SK-N-SH treated with all-trans-retinoic acid at 6 μM for 48 hours (cell line): ENCODE data around the gene EXOC1.

ENCODE experiments used
- ATAC-seq: fragments of 200-7000 bp; cut with Tn5 transposase; 3 replicates; pipeline ENCODE4 v1.9.1; 2020; ENCODE audit warnings: mild to moderate bottlenecking, moderate library complexity
- BACH2 ChIP-seq: fragments of 250-450 bp; sonication (Bioruptor Pico); IDR thresholded peaks from 2 replicates; pipeline ENCODE4 v1.9.0; 2021; ENCODE audit warnings: mild to moderate bottlenecking, borderline replicate concordance
- CREB5 ChIP-seq: fragments of 250-450 bp; sonication (Bioruptor Pico); IDR thresholded peaks from 2 replicates; pipeline ENCODE4 v1.5.1; 2020; ENCODE audit warnings: low read depth, mild to moderate bottlenecking, moderate library complexity
- CSRNP3 ChIP-seq: fragments of 250-450 bp; sonication (Bioruptor Pico); IDR thresholded peaks from 2 replicates; pipeline ENCODE4 v1.5.1; 2021; ENCODE audit warnings: mild to moderate bottlenecking, moderate library complexity
- ESRRG ChIP-seq: fragments of 250-450 bp; sonication (Bioruptor Pico); IDR thresholded peaks from 2 replicates; pipeline ENCODE4 v1.6.1; 2021; ENCODE audit warnings: mild to moderate bottlenecking
- GLIS3 ChIP-seq: fragments of 250-450 bp; sonication (Bioruptor Pico); IDR thresholded peaks from 2 replicates; pipeline ENCODE4 v1.5.0; 2020; ENCODE audit warnings: mild to moderate bottlenecking, moderate library complexity
- ISL1 ChIP-seq: fragments of 250-450 bp; sonication (Bioruptor Pico); IDR thresholded peaks from 2 replicates; pipeline ENCODE4 v2.1.2; 2022; ENCODE audit warnings: mild to moderate bottlenecking, moderate library complexity
- OSR1 ChIP-seq: fragments of 250-450 bp; sonication (Bioruptor Pico); IDR thresholded peaks from 2 replicates; pipeline ENCODE4 v1.8.0; 2022; ENCODE audit warnings: moderate library complexity, mild to moderate bottlenecking, inconsistent platforms
- POU6F1 ChIP-seq: fragments of 250-450 bp; sonication (Bioruptor Pico); IDR thresholded peaks from 2 replicates; pipeline ENCODE4 v1.8.0; 2021; ENCODE audit warnings: low read depth, mild to moderate bottlenecking, moderate library complexity, borderline replicate concordance
- PPARA ChIP-seq: fragments of 250-450 bp; sonication (Bioruptor Pico); IDR thresholded peaks from 2 replicates; pipeline ENCODE4 v1.5.0; 2020; ENCODE audit warnings: mild to moderate bottlenecking, borderline replicate concordance
- SNAI2 ChIP-seq: fragments of 250-450 bp; sonication (Bioruptor Pico); IDR thresholded peaks from 2 replicates; pipeline ENCODE4 v1.5.0; 2020; ENCODE audit warnings: mild to moderate bottlenecking, moderate library complexity
- TOX ChIP-seq: fragments of 250-450 bp; sonication (Bioruptor Pico); IDR thresholded peaks from 2 replicates; pipeline ENCODE4 v1.8.0; 2021; ENCODE audit warnings: mild to moderate bottlenecking, moderate library complexity, borderline replicate concordance
- TSHZ2 ChIP-seq: fragments of 250-450 bp; sonication (Bioruptor Pico); IDR thresholded peaks from 2 replicates; pipeline ENCODE4 v1.5.0; 2020; ENCODE audit warnings: mild to moderate bottlenecking, moderate library complexity
- ZC3H10 ChIP-seq: fragments of 250-450 bp; sonication (Bioruptor Pico); IDR thresholded peaks from 2 replicates; pipeline ENCODE4 v1.5.1; 2021; ENCODE audit warnings: mild to moderate bottlenecking, moderate library complexity
- ZFP3 ChIP-seq: fragments of 250-450 bp; sonication (Bioruptor Pico); IDR thresholded peaks from 2 replicates; pipeline ENCODE4 v1.5.0; 2020; ENCODE audit warnings: mild to moderate bottlenecking, moderate library complexity
- ZFP30 ChIP-seq: fragments of 450-650 bp; formaldehyde crosslinking; IDR thresholded peaks from 2 replicates; pipeline ENCODE4 v1.5.0; 2022; ENCODE audit warnings: mild to moderate bottlenecking, moderate library complexity
- ZNF565 ChIP-seq: fragments of 450-650 bp; formaldehyde crosslinking; conservative IDR thresholded peaks from 2 replicates; pipeline ENCODE4 v1.5.0; 2020; ENCODE audit warnings: low read depth, mild to moderate bottlenecking, moderate library complexity

The EXOC1 gene

GRCh38 chr4:55820279-55820678, 33.2 kb upstream of the EXOC1 start:
- ATAC-seq, result no peak
- TF ChIP-seq SNAI2, result no peak
- TF ChIP-seq ESRRG (CRISPR knock-in tag), result no peak
- no peak for TF ChIP-seq GLIS3 (CRISPR knock-in tag)
- no peak for TF ChIP-seq ISL1 (CRISPR knock-in tag)
- TF ChIP-seq POU6F1, result no peak
- no peak for TF ChIP-seq CREB5
- TF ChIP-seq ZC3H10 (CRISPR knock-in tag), result no peak
- TF ChIP-seq ZFP3 (CRISPR knock-in tag), result no peak

GRCh38 chr4:55822329-55822728, 31.1 kb upstream of the EXOC1 start:
- ATAC-seq, result no peak
- no peak for TF ChIP-seq ZFP3 (CRISPR knock-in tag)
- TF ChIP-seq ZNF565 (CRISPR knock-in tag), result no peak
- no peak for TF ChIP-seq ZC3H10 (CRISPR knock-in tag)
- TF ChIP-seq ISL1 (CRISPR knock-in tag), result no peak
- no peak for TF ChIP-seq ZFP30 (CRISPR knock-in tag)
- no peak for TF ChIP-seq TOX
- TF ChIP-seq BACH2 (CRISPR knock-in tag), result no peak
- no peak for TF ChIP-seq CREB5
- TF ChIP-seq OSR1 (CRISPR knock-in tag), result no peak

- TF ChIP-seq OSR1 (CRISPR knock-in tag) (no peak), CSRNP3 (CRISPR knock-in tag) (no peak), TSHZ2 (CRISPR knock-in tag) (no peak), PPARA (no peak), ISL1 (CRISPR knock-in tag) (no peak), ZFP30 (CRISPR knock-in tag) (no peak), SNAI2 (no peak)
- no peak for ATAC-seq
These were observed 28.6 kb upstream of the EXOC1 start for GRCh38 chr4:55824865-55825264.

- no peak for ATAC-seq
- no peak for TF ChIP-seq TSHZ2 (CRISPR knock-in tag)
- no peak for TF ChIP-seq BACH2 (CRISPR knock-in tag)
- TF ChIP-seq ZFP30 (CRISPR knock-in tag), result no peak
- TF ChIP-seq CREB5, result no peak
- no peak for TF ChIP-seq POU6F1
- TF ChIP-seq ZC3H10 (CRISPR knock-in tag), result no peak
- no peak for TF ChIP-seq TOX
- no peak for TF ChIP-seq OSR1 (CRISPR knock-in tag)
- TF ChIP-seq PPARA, result no peak
These were observed 26.5 kb upstream of the EXOC1 start for GRCh38 chr4:55826986-55827385.
